Measurements from ENCODE around the gene GRAMD2A.

DNA sequence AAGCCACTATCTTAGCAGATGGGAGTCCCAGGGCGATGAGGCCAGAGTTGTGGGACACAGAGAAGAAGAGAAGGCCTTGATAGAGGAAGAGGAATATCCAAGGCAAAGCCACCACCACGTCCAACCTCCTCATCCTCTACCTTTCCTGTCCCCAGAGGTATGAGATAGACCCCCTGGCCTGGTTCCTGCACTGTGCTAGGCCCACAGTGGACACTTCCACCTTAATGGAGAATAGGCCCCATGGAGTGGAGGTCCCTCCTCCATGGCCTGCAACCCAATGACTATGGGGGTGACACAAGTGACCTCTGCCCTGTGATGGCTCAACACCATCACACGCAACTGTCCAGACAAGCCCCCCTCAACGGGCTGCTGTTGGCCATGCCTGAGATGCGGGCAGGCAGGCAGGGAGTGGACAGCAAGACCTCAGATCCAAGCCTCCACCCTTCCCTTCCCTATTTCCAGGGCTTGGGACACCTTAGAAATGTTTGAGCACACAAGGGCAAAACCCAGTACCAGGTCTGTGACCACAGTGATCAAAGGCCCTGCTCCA, 36.8 kb downstream of the GRAMD2A start:
- TF ChIP-seq, protein P1, sequence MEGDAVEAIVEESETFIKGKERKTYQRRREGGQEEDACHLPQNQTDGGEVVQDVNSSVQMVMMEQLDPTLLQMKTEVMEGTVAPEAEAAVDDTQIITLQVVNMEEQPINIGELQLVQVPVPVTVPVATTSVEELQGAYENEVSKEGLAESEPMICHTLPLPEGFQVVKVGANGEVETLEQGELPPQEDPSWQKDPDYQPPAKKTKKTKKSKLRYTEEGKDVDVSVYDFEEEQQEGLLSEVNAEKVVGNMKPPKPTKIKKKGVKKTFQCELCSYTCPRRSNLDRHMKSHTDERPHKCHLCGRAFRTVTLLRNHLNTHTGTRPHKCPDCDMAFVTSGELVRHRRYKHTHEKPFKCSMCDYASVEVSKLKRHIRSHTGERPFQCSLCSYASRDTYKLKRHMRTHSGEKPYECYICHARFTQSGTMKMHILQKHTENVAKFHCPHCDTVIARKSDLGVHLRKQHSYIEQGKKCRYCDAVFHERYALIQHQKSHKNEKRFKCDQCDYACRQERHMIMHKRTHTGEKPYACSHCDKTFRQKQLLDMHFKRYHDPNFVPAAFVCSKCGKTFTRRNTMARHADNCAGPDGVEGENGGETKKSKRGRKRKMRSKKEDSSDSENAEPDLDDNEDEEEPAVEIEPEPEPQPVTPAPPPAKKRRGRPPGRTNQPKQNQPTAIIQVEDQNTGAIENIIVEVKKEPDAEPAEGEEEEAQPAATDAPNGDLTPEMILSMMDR (IDR thresholded peaks at IDR 0.05): no peak
- TF ChIP-seq POLR2A (IDR thresholded peaks at IDR 0.05): no peak
